ENCODE results near the gene CALCOCO1.

CALCOCO1 gene

DNA sequence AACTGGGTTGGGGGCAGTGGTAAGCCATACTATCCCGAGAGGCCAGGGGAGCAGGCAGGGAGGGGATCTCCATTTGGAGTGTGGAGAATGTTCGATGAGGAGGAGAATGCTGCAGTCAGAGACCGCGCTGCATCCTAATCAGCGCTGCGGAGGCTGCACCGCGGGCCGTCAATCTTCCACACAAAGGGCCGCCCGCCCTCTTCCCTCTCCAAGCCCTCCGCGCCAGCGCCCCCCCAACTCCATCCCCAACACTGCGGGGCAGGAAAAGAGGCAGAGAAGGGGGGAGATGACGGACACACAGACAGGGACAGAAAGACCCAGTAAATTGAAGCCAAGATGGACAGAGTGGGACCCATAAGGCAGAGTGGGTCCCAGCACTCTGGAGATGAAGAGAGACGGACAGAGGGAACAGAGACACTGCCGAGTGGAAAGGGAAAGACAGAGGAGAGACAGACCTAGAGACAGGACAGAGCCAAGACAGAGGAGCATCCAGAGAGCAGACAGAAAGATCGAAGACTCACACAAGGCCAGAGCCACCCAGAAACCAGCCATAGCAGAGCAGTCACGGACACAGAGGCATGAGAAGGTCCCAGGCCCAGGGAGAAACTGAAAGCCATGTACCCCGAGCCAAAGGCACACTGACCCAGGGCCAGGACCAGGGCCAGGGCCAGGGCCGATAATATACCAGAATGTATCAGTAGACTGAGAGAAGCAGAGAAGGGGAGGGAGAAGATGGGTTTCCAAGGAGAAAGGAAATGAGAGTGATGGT is 21.0 kb upstream of the CALCOCO1 start:
- ChIA-PET CTCF (interaction anchor here (0.7 to 18.5 kb wide), 13 partner anchors 9 to 424 kb away, joined by 3 to 460 read pairs (median 72); partner anchors contain the start of genes ATP5MC2, CALCOCO1 and CISTR), POLR2A (no interaction called here)
- TF ChIP-seq, protein P1, sequence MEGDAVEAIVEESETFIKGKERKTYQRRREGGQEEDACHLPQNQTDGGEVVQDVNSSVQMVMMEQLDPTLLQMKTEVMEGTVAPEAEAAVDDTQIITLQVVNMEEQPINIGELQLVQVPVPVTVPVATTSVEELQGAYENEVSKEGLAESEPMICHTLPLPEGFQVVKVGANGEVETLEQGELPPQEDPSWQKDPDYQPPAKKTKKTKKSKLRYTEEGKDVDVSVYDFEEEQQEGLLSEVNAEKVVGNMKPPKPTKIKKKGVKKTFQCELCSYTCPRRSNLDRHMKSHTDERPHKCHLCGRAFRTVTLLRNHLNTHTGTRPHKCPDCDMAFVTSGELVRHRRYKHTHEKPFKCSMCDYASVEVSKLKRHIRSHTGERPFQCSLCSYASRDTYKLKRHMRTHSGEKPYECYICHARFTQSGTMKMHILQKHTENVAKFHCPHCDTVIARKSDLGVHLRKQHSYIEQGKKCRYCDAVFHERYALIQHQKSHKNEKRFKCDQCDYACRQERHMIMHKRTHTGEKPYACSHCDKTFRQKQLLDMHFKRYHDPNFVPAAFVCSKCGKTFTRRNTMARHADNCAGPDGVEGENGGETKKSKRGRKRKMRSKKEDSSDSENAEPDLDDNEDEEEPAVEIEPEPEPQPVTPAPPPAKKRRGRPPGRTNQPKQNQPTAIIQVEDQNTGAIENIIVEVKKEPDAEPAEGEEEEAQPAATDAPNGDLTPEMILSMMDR (IDR thresholded peaks at IDR 0.05; ENCODE audit: control extremely low read depth, extremely low read depth, low read depth, missing control alignments), result no peak
- DNase-seq (ENCODE audit: extremely low spot score), result no peak

DNA sequence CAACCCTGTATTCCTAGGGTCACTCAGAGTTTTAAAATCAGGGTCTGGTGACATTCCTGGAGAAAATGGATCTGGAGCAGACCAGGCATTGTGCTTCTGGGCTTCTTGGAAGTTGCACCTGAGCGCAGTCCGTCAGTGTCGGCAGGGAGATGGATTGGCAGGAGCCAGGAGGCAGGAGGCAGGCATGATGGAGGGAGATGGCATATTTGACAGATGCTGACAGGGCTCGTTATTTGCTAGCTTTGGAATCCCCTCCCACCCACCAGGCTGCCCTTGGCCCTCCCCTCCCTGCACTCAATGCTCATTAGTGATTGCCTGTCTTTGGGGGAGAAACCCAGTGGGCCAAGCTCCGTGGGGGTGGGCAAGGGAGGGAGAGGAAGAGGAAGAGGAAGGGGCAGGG is 19.8 kb upstream of the CALCOCO1 start:
- DNase-seq (ENCODE audit: extremely low spot score), result no peak
- ChIA-PET POLR2A (no interaction called here), CTCF (interaction anchor here (0.7 to 18.5 kb wide), 32 partner anchors 10 to 423 kb away, joined by 3 to 460 read pairs (median 5); partner anchors contain the start of genes ATP5MC2, CALCOCO1 and CISTR)
- TF ChIP-seq, protein P1 (IDR thresholded peaks at IDR 0.05; ENCODE audit: control extremely low read depth, extremely low read depth, low read depth, missing control alignments), result no peak

DNA sequence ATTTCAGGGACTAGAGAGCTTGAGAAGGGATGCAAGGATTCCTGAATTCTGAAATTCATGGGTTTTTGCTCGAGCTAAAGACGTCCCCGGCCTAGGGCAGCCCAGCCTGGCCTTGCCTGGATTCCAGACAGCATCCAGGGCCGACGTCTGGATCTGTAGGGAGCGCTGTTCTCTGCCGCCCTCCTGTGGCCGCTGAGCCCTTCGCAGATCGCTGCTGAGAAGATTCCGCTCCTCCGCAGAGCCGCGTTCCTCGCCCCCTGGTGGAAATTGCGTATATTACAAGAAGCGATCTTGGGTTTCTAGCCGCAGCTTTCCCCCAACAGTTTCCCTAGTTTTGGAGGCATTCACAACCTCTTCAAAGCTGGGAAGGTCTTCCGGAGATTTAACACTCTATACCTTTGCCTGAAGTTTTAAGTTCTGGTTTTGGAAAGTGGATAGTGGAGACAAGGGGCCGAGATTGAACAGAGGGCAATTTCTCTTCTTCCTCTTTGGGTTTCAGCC is 19.4 kb upstream of the CALCOCO1 start:
- TF ChIP-seq, protein P1 (IDR thresholded peaks at IDR 0.05; ENCODE audit: control extremely low read depth, extremely low read depth, low read depth, missing control alignments), result peak; percentile 100
- CTCF ChIA-PET, result interaction anchor here (0.6 to 18.5 kb wide), 47 partner anchors 10 to 653 kb away, joined by 3 to 460 read pairs (median 4); partner anchors contain the start of genes ATP5MC2, CALCOCO1 and CISTR
- POLR2A ChIA-PET, result no interaction called here
- DNase-seq (ENCODE audit: extremely low spot score), result peak; percentile 86

DNA sequence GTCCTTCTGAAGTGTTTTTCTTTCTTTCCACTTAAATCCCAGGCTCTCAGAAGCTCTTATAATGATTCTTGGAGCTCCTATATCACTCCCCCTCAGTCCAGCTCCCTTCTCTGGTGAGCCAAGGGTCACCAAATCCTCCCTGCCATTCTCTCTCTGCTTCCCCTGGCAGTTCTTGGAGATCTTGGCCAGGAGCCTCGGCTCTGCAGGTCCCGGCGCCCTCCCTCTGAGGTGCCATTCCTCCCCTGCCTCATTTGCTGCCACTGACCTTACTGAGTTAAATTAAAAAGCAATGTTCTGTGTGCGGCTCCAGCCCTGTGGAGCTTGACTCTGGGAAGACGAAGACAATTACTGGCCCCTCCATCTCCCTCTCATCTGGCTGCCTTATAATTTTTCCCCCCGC is 17.5 kb upstream of the CALCOCO1 start:
- POLR2A ChIA-PET, result no interaction called here
- CTCF ChIA-PET, result interaction anchor here (0.8 to 18.5 kb wide), 16 partner anchors 12 to 470 kb away, joined by 3 to 460 read pairs (median 24); partner anchors contain the start of genes ATP5MC2, CALCOCO1 and CISTR
- TF ChIP-seq, protein P1 (IDR thresholded peaks at IDR 0.05; ENCODE audit: control extremely low read depth, extremely low read depth, low read depth, missing control alignments), result no peak
- no peak for DNase-seq (ENCODE audit: extremely low spot score)

DNA sequence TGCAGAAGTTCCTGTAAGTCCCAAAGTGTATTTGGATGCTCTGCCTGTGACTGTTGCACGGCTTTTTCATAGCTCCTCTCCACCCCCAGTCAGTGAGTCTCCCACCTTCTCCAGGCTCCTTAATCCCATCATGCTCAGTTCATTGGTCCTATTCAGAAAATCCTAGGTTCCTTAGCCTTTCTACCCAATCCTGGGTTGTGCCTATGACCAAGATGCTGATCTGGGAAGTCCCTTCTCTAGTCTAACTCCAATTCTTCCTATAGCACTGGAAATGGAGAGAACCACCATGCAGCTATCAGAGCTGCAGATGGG is 16.8 kb upstream of the CALCOCO1 start:
- TF ChIP-seq, protein P1 (IDR thresholded peaks at IDR 0.05; ENCODE audit: control extremely low read depth, extremely low read depth, low read depth, missing control alignments), result no peak
- ChIA-PET CTCF (interaction anchor here (0.8 to 18.5 kb wide), 21 partner anchors 13 to 484 kb away, joined by 3 to 460 read pairs (median 4); partner anchors contain the start of genes ATP5MC2, CALCOCO1 and CISTR), POLR2A (interaction anchor here (0.6 kb wide), 1 partner anchor 245 kb away, joined by 3 read pairs; the partner anchor contains the start of gene MAP3K12)
- no peak for DNase-seq (ENCODE audit: extremely low spot score)

DNA sequence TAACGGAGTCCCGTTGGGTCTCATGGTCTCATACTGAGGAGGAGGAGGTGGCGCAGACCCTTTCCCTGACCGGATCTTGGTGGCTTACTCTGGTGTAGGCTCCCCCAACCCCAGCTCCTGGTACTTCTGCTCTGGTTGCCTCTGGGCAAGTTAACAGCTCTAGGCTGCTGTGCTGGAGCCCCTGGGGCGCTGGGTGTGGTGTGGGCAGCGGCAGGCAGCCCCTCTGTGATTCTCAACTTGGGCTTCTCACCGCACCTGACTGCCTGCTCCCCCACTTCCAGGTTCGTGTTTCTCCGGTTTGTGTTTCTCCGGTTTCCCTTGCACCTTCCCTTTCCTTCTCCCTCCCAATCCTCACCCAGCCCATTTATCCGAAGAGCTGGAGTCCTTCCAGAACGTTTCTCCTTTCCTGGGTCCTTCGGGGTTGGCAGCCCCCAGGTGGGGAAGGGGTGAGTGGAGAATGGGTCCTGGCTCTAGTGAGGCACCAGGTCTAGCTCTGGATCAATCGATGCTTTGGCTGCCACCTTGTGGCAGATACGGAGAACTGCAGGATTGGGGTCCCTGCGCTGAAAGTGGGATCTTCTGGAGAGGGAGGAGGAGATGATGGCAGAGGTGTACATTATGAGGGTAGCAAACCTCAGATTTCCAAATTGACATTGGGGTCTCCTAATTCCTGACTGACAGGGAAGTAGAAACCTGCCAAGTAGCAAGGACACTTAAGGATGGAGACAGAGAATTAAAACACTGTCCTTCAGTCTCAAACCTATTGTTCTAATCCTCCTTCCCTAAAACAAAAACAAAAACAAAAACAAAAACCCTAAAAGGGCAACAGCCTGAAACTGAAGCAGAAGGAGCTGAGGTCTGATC is 16.2 kb upstream of the CALCOCO1 start:
- peak; percentile 84 for DNase-seq (ENCODE audit: extremely low spot score)
- ChIA-PET POLR2A (interaction anchor here (0.6 kb wide), 2 partner anchors 200 to 244 kb away, joined by 3 read pairs; partner anchors contain the start of gene MAP3K12), CTCF (interaction anchor here (0.7 to 18.5 kb wide), 23 partner anchors 13 to 485 kb away, joined by 3 to 460 read pairs (median 4); partner anchors contain the start of genes ATP5MC2, CALCOCO1 and CISTR)
- TF ChIP-seq, protein P1 (IDR thresholded peaks at IDR 0.05; ENCODE audit: control extremely low read depth, extremely low read depth, low read depth, missing control alignments), result peak; percentile 95

Measured in GM10248 (cell line).